Ovary (tissue), 3 donors: Measurements from ENCODE around the gene CDO1.
A peak's percentile ranks its signal among the peaks of the same experiment; 100 is the strongest.

Experiments used
- CTCF ChIP-seq, 3 donors: fragments of 450-650 bp in 2 of 3; fragments of 200-600 bp in 1 of 3; IDR thresholded peaks; one replicate each; pipeline versions ENCODE4 v1.5.1 to v1.8.0; 2016 to 2022; ENCODE audit warnings: antibody characterized with exemption in 3 of 3, mild to moderate bottlenecking in 1 of 3
- EP300 ChIP-seq: sonication (generic); formaldehyde crosslinking; IDR thresholded peaks from one replicate; pipeline ENCODE4 v1.6.1; 2017; ENCODE audit warnings: antibody characterized with exemption
- donor health status: DM: no; HTN: no; CAD: no.

DNA sequence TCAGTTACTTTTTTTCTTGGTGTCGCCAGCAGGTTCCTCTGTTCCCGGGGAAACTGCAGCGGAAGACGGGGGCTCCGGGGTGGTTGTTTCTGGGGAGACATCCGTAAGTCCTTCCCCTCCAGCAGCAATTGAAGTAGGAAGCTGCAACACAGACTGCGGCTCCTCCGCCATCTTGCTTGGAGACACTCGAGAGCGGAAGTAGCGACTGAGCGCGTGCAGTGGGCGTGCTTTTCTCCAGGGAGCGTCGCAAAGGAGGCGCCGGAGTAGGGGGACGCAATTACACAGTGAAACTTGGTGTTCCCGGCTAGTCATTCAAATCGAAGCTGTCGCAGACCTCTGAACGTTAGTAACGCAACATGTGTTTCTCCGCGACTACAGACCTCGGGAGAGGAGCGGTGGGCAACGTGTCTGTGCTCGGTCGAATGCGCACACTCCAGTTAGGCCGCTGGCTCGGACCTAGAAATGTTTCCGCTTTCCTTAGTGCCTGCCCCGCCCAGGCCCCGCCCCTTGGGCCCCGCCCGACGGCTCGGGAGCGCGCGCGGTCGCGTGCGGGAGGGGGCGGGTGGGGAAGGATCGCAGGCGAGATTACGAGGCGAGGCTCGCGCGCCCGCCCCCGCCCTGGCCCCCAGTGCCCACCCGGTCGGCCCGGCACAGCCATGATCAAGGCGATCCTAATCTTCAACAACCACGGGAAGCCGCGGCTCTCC is 25.1 kb upstream of the CDO1 start, which contains the start of the genes AP3S1 and ATG12:
- TF ChIP-seq CTCF (IDR thresholded peaks at IDR 0.05) = no peak
- TF ChIP-seq EP300 = peak; percentile 33
